GM12878 (cell line): ENCODE measurements around the gene GPATCH2L.

ENCODE experiments used
- CREB1 ChIP-seq: IDR thresholded peaks from 2 replicates; pipeline ENCODE4 v1.6.1; 2012; ENCODE audit warnings: low read depth, mild to moderate bottlenecking, inconsistent platforms
- EZH2 ChIP-seq: IDR thresholded peaks from 2 replicates; pipeline ENCODE4 v1.6.1; 2012; ENCODE audit warnings: low read depth, mild to moderate bottlenecking, control low read depth, inconsistent platforms, low read length, borderline replicate concordance; ENCODE audit not compliant: control insufficient read depth
- REST ChIP-seq: IDR thresholded peaks from 2 replicates; pipeline ENCODE4 v1.6.1; 2012; ENCODE audit warnings: mild to moderate bottlenecking, low read depth, low read length
- SIX5 ChIP-seq: IDR thresholded peaks from 2 replicates; pipeline ENCODE4 v1.6.1; 2011; ENCODE audit warnings: mild to moderate bottlenecking, low read depth, low read length, moderate library complexity; ENCODE audit not compliant: severe bottlenecking
- SMC3 ChIP-seq: IDR thresholded peaks from 2 replicates; pipeline ENCODE4 v1.6.1; 2011; ENCODE audit warnings: low read length, improper control_type of control experiment, borderline replicate concordance
- SP1 ChIP-seq: IDR thresholded peaks from one replicate; pipeline ENCODE4 v1.6.1; 2011; ENCODE audit warnings: low read depth, low read length
- SUZ12 ChIP-seq: fragments of 200-600 bp; sonication (generic); IDR thresholded peaks from one replicate; pipeline ENCODE4 v1.6.1; 2018; ENCODE audit warnings: antibody characterized with exemption, mild to moderate bottlenecking; ENCODE audit not compliant: unreplicated experiment

DNA sequence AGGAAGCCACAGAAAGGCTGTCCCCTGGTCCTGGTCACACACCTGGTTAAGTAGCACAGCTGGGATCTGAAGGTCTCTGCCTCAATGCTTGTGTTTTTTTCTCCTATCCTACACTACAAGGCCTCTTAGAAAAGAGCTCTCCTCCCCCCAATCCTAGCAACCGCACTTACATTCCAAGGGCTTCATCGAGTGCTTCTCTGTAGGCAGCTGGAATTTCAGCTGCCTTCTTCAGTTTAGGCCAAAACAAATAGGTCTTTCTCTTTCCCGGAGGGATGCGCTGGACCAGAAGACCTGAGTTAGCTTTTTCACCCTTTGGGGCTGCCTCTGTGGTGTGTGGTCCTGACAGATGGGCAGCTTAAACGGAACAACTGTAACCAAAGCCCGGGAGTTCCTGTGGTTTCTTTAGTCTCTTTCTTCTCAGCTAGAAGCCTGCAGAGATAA is 109.7 kb downstream of the GPATCH2L start:
- TF ChIP-seq CREB1 (no peak), REST (no peak), EZH2 (no peak), SP1 (no peak), SIX5 (no peak), SUZ12 (no peak), SMC3 (no peak)
